NCI-H82 treated with DMSO at 0.1 percent for 48 hours (cell line): ENCODE measurements around the gene ATXN7.

Source experiments
- DNase-seq: peaks from one replicate; lab custom pipeline; 2025; ENCODE audit not compliant: unreplicated experiment; lab: John Stamatoyannopoulos, UW

The ATXN7 gene

GRCh38 chr3:64046996-64047594, 183.4 kb downstream of the ATXN7 start:
- no peak for DNase-seq

GRCh38 chr3:64047787-64048186, 184.1 kb downstream of the ATXN7 start:
- no peak for DNase-seq

GRCh38 chr3:64048631-64049061, 185.0 kb downstream of the ATXN7 start:
- DNase-seq: no peak

- DNase-seq: no peak
These were observed 185.5 kb downstream of the ATXN7 start for GRCh38 chr3:64049136-64049535.

- DNase-seq: no peak
These were observed 186.2 kb downstream of the ATXN7 start for GRCh38 chr3:64049832-64050231.
